Aorta (tissue), 5 donors: ENCODE measurements around the gene ARSI. TPM values are rescaled to one million over a fixed set of nuclear protein-coding genes. Genes with fewer than 3 reads are reported as not detected.

Source experiments
- ATAC-seq: fragments of 200-7000 bp; cut with Tn5 transposase; one replicate; pipeline ENCODE4 v1.9.1; 2022; ENCODE audit warnings: moderate library complexity; ENCODE audit not compliant: low FRiP score
- DNase-seq, 2 donors: peaks; one replicate each; pipeline ENCODE4 v3.0.0-alpha.2; 2020
- H3K27ac ChIP-seq, 2 donors: one replicate each; pipeline ENCODE4 v1.5.1; 2013; ENCODE audit warnings: low read length in 2 of 2, mild to moderate bottlenecking in 2 of 2, moderate library complexity in 2 of 2, control low read depth in 1 of 2, inconsistent platforms in 1 of 2, low read depth in 1 of 2
- H3K27me3 ChIP-seq, 2 donors: one replicate each; pipeline ENCODE4 v1.6.1; 2013; ENCODE audit warnings: control low read depth in 1 of 2, low read length in 1 of 2, mild to moderate bottlenecking in 1 of 2, moderate library complexity in 1 of 2; ENCODE audit not compliant: insufficient read depth in 2 of 2, control insufficient read depth in 1 of 2
- H3K36me3 ChIP-seq, 2 donors: one replicate each; pipeline ENCODE4 v1.6.1; 2013; ENCODE audit warnings: control low read depth in 1 of 2, low read length in 1 of 2, mild to moderate bottlenecking in 1 of 2; ENCODE audit not compliant: insufficient read depth in 2 of 2, control insufficient read depth in 1 of 2
- H3K4me1 ChIP-seq, 2 donors: one replicate each; pipeline ENCODE4 v1.6.1; 2013; ENCODE audit warnings: low read length in 2 of 2, control low read depth in 1 of 2, mild to moderate bottlenecking in 1 of 2, moderate library complexity in 1 of 2; ENCODE audit not compliant: insufficient read depth in 2 of 2, control insufficient read depth in 1 of 2
- H3K4me3 ChIP-seq, 2 donors: one replicate each; pipeline ENCODE4 v1.5.1; 2013; ENCODE audit warnings: low read length in 2 of 2, control low read depth in 1 of 2, mild to moderate bottlenecking in 1 of 2
- H3K9me3 ChIP-seq: one replicate; pipeline ENCODE4 v1.6.1; 2013; ENCODE audit warnings: mild to moderate bottlenecking, low read length; ENCODE audit not compliant: control insufficient read depth
- WGBS, 2 donors: extraction: QIAGEN DNeasy Blood & Tissue Kit; methylation state at CpG; one replicate each; pipeline ENCODE4 v1.1.7; 2013; 5-methylcytosine and 5-hydroxymethylcytosine counted together
- intact Hi-C, 2 donors: fragments of 100-400 bp; cut with DNase I; formaldehyde crosslinking; loops; one replicate each; pipeline versions ENCODE4 v1.14.2 to v1.15.0; 2022
- polyA plus RNA-seq, 2 donors: library from polyadenylated mRNA; stranded (reverse); fragments of 200-250 nt; gene quantifications; one replicate each; pipeline ENCODE4 v1.2.3, GENCODE V29; 2013
- total RNA-seq, 2 donors: library from RNA; stranded (reverse); fragmentation: NEBNext Ultra II Directional; extraction: Animal tissue kit (Norgen Biotek cat#: 25700); gene quantifications; one replicate each; pipeline ENCODE4 v1.2.1, GENCODE V29; 2021
- donor health status: healthy with polysubstance abuse.
- donor health status: Bipolar disorder and iron deficiency.
- donor health status: DM: no; HTN: no; CAD: no.
- donor health status: DM: no; HTN: no; CAD: no.
- donor health status: DM: yes; HTN: yes; CAD: no.

Gene ARSI
- total and polyA plus RNA-seq, 4 donors = 0.91 to 2.7 TPM; not detected in 2

GRCh38 chr5:150329881-150330876 is 27.5 kb upstream of the ARSI start:
- H3K27ac ChIP-seq = no peak overlapping the region
- H3K36me3 ChIP-seq = no peaks in the 10 kb centered on the region
- no peaks in the 10 kb centered on the region for H3K9me3 ChIP-seq
- H3K4me3 ChIP-seq = no peak overlapping the region
- DNase-seq (no peak), ATAC-seq (no peak)
- 58 to 69% methylated on average over 15 to 17 of the region's 17 CpGs for WGBS, 2 donors
- no peaks in the 10 kb centered on the region for H3K4me1 ChIP-seq
- intact Hi-C loops = no loop called here
- H3K27me3 ChIP-seq = no peaks in the 10 kb centered on the region

GRCh38 chr5:150329038-150329437 is 26.3 kb upstream of the ARSI start:
- no peak for ATAC-seq
- intact Hi-C loops = no loop called here
- H3K27me3 ChIP-seq = no peaks in the 10 kb centered on the region
- no peaks in the 10 kb centered on the region for H3K9me3 ChIP-seq
- no peaks in the 10 kb centered on the region for H3K4me1 ChIP-seq
- no peak for DNase-seq
- H3K27ac ChIP-seq = no peak overlapping the region
- 64 to 73% methylated on average over 2 of the region's 2 CpGs for WGBS, 2 donors
- no peak overlapping the region for H3K4me3 ChIP-seq
- no peaks in the 10 kb centered on the region for H3K36me3 ChIP-seq

GRCh38 chr5:150328515-150328914 is 25.8 kb upstream of the ARSI start:
- WGBS, 2 donors = 95 to 97% methylated on average over 2 of the region's 2 CpGs
- DNase-seq (no peak), ATAC-seq (no peak)
- Histone ChIP-seq H3K27ac (no peak overlapping the region), H3K9me3 (no peaks in the 10 kb centered on the region), H3K4me1 (no peaks in the 10 kb centered on the region), H3K4me3 (no peak overlapping the region), H3K27me3 (no peaks in the 10 kb centered on the region), H3K36me3 (no peaks in the 10 kb centered on the region)
- intact Hi-C loops = no loop called here

GRCh38 chr5:150327139-150327538 is 24.4 kb upstream of the ARSI start:
- no peak for ATAC-seq
- Histone ChIP-seq H3K27ac (no peak overlapping the region), H3K27me3 (no peaks in the 10 kb centered on the region), H3K4me1 (no peaks in the 10 kb centered on the region), H3K36me3 (no peaks in the 10 kb centered on the region), H3K9me3 (no peaks in the 10 kb centered on the region), H3K4me3 (no peak overlapping the region)
- WGBS, 2 donors = 75 to 78% methylated on average over 3 of the region's 3 CpGs
- intact Hi-C loops = no loop called here
- DNase-seq = no peak

GRCh38 chr5:150326707-150327106 is 24.0 kb upstream of the ARSI start:
- intact Hi-C loops = no loop called here
- 73% methylated on average over 2 of the region's 2 CpGs for WGBS, 2 donors
- Histone ChIP-seq H3K4me3 (no peak overlapping the region), H3K4me1 (no peaks in the 10 kb centered on the region), H3K27ac (no peak overlapping the region), H3K9me3 (no peaks in the 10 kb centered on the region), H3K27me3 (no peaks in the 10 kb centered on the region), H3K36me3 (no peaks in the 10 kb centered on the region)
- no peak for DNase-seq
- no peak for ATAC-seq

GRCh38 chr5:150325426-150325825 is 22.7 kb upstream of the ARSI start:
- ATAC-seq (no peak), DNase-seq (no peak)
- Histone ChIP-seq H3K4me1 (no peaks in the 10 kb centered on the region), H3K27ac (no peak overlapping the region), H3K4me3 (no peak overlapping the region), H3K36me3 (no peaks in the 10 kb centered on the region), H3K27me3 (no peaks in the 10 kb centered on the region), H3K9me3 (no peaks in the 10 kb centered on the region)
- intact Hi-C loops = no loop called here
- WGBS, 2 donors = 85 to 87% methylated on average over 4 of the region's 4 CpGs

- ATAC-seq = no peak
- intact Hi-C loops = no loop called here
- H3K4me1 ChIP-seq = no peaks in the 10 kb centered on the region
- H3K9me3 ChIP-seq = no peaks in the 10 kb centered on the region
- H3K4me3 ChIP-seq = no peak overlapping the region
- DNase-seq = no peak
- 70 to 80% methylated on average over 8 of the region's 8 CpGs for WGBS, 2 donors
- H3K27me3 ChIP-seq = no peaks in the 10 kb centered on the region
- no peaks in the 10 kb centered on the region for H3K36me3 ChIP-seq
- no peak overlapping the region for H3K27ac ChIP-seq
Measured at GRCh38 chr5:150323819-150324218, 21.1 kb upstream of the ARSI start.

GRCh38 chr5:150323092-150323491 is 20.4 kb upstream of the ARSI start:
- 90 to 94% methylated on average over 6 of the region's 6 CpGs for WGBS, 2 donors
- Histone ChIP-seq H3K9me3 (no peaks in the 10 kb centered on the region), H3K27ac (no peak overlapping the region), H3K4me3 (no peak overlapping the region), H3K4me1 (no peaks in the 10 kb centered on the region), H3K27me3 (no peaks in the 10 kb centered on the region), H3K36me3 (no peaks in the 10 kb centered on the region)
- intact Hi-C loops = no loop called here
- no peak for ATAC-seq
- no peak for DNase-seq

- no peak for DNase-seq
- Histone ChIP-seq H3K27ac (no peak overlapping the region), H3K27me3 (no peaks in the 10 kb centered on the region), H3K4me3 (no peak overlapping the region), H3K4me1 (no peaks in the 10 kb centered on the region), H3K9me3 (no peaks in the 10 kb centered on the region), H3K36me3 (no peaks in the 10 kb centered on the region)
- intact Hi-C loops = no loop called here
- ATAC-seq = no peak
Measured at GRCh38 chr5:150322202-150322601, 19.5 kb upstream of the ARSI start.
